HL-60 (cell line): Measurements from ENCODE around the gene PLCB1.

Source experiments
- CTCF ChIP-seq: IDR thresholded peaks from one replicate; pipeline ENCODE4 v1.5.1; 2011; ENCODE audit warnings: low read length, control low read depth, inconsistent platforms; ENCODE audit not compliant: insufficient read depth
- GABPA ChIP-seq: IDR thresholded peaks from 2 replicates; pipeline ENCODE4 v1.6.1; 2012; ENCODE audit warnings: low read depth
- POLR2AphosphoS5 ChIP-seq: IDR thresholded peaks from 2 replicates; pipeline ENCODE4 v1.6.1; 2012; ENCODE audit warnings: low read depth
- TF ChIP-seq, protein P1 (sequence below): IDR thresholded peaks from 2 replicates; pipeline ENCODE4 v1.6.1; 2012; ENCODE audit warnings: low read depth; ENCODE audit not compliant: insufficient replicate concordance

- TF ChIP-seq, protein P1, sequence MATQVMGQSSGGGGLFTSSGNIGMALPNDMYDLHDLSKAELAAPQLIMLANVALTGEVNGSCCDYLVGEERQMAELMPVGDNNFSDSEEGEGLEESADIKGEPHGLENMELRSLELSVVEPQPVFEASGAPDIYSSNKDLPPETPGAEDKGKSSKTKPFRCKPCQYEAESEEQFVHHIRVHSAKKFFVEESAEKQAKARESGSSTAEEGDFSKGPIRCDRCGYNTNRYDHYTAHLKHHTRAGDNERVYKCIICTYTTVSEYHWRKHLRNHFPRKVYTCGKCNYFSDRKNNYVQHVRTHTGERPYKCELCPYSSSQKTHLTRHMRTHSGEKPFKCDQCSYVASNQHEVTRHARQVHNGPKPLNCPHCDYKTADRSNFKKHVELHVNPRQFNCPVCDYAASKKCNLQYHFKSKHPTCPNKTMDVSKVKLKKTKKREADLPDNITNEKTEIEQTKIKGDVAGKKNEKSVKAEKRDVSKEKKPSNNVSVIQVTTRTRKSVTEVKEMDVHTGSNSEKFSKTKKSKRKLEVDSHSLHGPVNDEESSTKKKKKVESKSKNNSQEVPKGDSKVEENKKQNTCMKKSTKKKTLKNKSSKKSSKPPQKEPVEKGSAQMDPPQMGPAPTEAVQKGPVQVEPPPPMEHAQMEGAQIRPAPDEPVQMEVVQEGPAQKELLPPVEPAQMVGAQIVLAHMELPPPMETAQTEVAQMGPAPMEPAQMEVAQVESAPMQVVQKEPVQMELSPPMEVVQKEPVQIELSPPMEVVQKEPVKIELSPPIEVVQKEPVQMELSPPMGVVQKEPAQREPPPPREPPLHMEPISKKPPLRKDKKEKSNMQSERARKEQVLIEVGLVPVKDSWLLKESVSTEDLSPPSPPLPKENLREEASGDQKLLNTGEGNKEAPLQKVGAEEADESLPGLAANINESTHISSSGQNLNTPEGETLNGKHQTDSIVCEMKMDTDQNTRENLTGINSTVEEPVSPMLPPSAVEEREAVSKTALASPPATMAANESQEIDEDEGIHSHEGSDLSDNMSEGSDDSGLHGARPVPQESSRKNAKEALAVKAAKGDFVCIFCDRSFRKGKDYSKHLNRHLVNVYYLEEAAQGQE = no peak
- TF ChIP-seq CTCF (no peak), POLR2AphosphoS5 (no peak), GABPA (no peak)
Measured at GRCh38 chr20:8127553-8128255, 4.4 kb upstream of the PLCB1 start.
